Pancreas (tissue), 10 donors: Measurements from ENCODE around the gene CNTN3. TPM values are rescaled to one million over a fixed set of nuclear protein-coding genes. Genes with fewer than 3 reads are reported as not detected.

Source experiments
- ATAC-seq, 4 donors: fragments of 200-7000 bp; cut with Tn5 transposase; one replicate each; pipeline versions ENCODE4 v1.8.0 to v1.9.1; 2020; ENCODE audit warnings: mild to moderate bottlenecking in 4 of 4, moderate library complexity in 4 of 4
- DNase-seq, 6 donors: peaks; one replicate each; pipeline ENCODE4 v3.0.0-alpha.2; 2020
- FAIRE-seq: peaks from 2 replicates; lab custom pipeline; 2012; peaks lifted over from hg19 to GRCh38; lab: Jason Lieb, UNC
- H3K27ac ChIP-seq, 4 donors: fragments of 200-600 bp; sonication (generic); 1 replicate in 3 of 4; 2 replicates in 1 of 4; pipeline versions ENCODE4 v1.5.0 to v1.8.0; 2020
- H3K27me3 ChIP-seq, 4 donors: fragments of 200-600 bp; one replicate each; pipeline ENCODE4 v1.8.0; 2021
- H3K36me3 ChIP-seq, 3 donors: fragments of 200-600 bp; sonication (generic) in 1 of 3; one replicate each; pipeline versions ENCODE4 v1.5.0 to v1.8.0; 2020 to 2021
- H3K4me1 ChIP-seq, 3 donors: fragments of 200-600 bp; one replicate each; pipeline ENCODE4 v1.8.0; 2021
- H3K4me3 ChIP-seq, 4 donors: fragments of 200-600 bp; sonication (generic) in 2 of 4; one replicate each; pipeline versions ENCODE4 v1.5.0 to v1.8.0; 2020 to 2021
- H3K9me3 ChIP-seq, 4 donors: fragments of 200-600 bp; one replicate each; pipeline ENCODE4 v1.8.0; 2021
- CTCF ChIP-seq, 4 donors: fragments of 200-600 bp; sonication (generic) in 3 of 4; IDR thresholded peaks; one replicate each; pipeline versions ENCODE4 v1.5.0 to v1.8.0; 2021; ENCODE audit warnings: antibody characterized with exemption in 4 of 4
- WGBS, 2 donors: extraction: QIAGEN DNeasy Blood & Tissue Kit; methylation state at CpG; one replicate each; pipeline ENCODE4 v1.1.7; 2013; 5-methylcytosine and 5-hydroxymethylcytosine counted together
- intact Hi-C, 3 donors: fragments of 100-400 bp; cut with DNase I; formaldehyde crosslinking; loops; one replicate each; pipeline versions ENCODE4 v1.11.1 to v1.14.2; 2022
- polyA plus RNA-seq, 2 donors: library from polyadenylated mRNA; stranded (reverse); fragments of 200-250 nt; gene quantifications; one replicate each; pipeline ENCODE4 v1.2.3, GENCODE V29; 2013
- total RNA-seq, 6 donors: library from RNA; stranded (reverse); fragmentation: NEBNext Ultra II Directional in 4 of 6; extraction: Animal tissue kit (Norgen Biotek cat#: 25700) in 4 of 6; gene quantifications; one replicate each; pipeline versions ENCODE4 v1.2.1 to v1.2.4, GENCODE V29; 2021 to 2023
- donor health status: healthy with polysubstance abuse.
- donor health status: DM: no; HTN: no; CAD: no; lungs with moderate emphysema.
- donor health status: DM: no; HTN: no; CAD: no.
- donor health status: control.
- donor health status: control.
- donor health status: Bipolar disorder and iron deficiency.
- donor health status: DM: yes; HTN: yes; CAD: no.
- donor health status: DM: no; HTN: no; CAD: no.
- donor health status: DM: no; HTN: no; CAD: no.
- donor health status: DM: yes; HTN: yes; CAD: no.

CNTN3 gene
- total and polyA plus RNA-seq, 8 donors: 1.3 to 3.5 (median 2.4) TPM

- Histone ChIP-seq H3K9me3 (no peaks in the 10 kb centered on the region), H3K4me3 (no peak overlapping the region), H3K27me3 (no peaks in the 10 kb centered on the region), H3K4me1 (no peaks in the 10 kb centered on the region), H3K27ac (no peak overlapping the region), H3K36me3 (no peaks in the 10 kb centered on the region)
- WGBS, 2 donors: 73 to 79% methylated on average over 3 of the region's 3 CpGs
- ATAC-seq (no peak), DNase-seq (no peak), FAIRE-seq (no peak)
- intact Hi-C loops: no loop called here
- no peak for TF ChIP-seq CTCF (IDR thresholded peaks at IDR 0.05)
These were observed 21.3 kb downstream of the CNTN3 start for GRCh38 chr3:74593152-74593551.

- intact Hi-C loops: no loop called here
- no peak for FAIRE-seq
- Histone ChIP-seq H3K27ac (no peak overlapping the region), H3K4me1 (no peaks in the 10 kb centered on the region), H3K36me3 (no peaks in the 10 kb centered on the region), H3K9me3 (no peaks in the 10 kb centered on the region), H3K4me3 (no peak overlapping the region), H3K27me3 (no peaks in the 10 kb centered on the region)
- ATAC-seq: no peak
- WGBS, 2 donors: 54 to 59% methylated on average over 2 of the region's 2 CpGs
- no peak for DNase-seq
- TF ChIP-seq CTCF (IDR thresholded peaks at IDR 0.05): no peak
These were observed 22.1 kb downstream of the CNTN3 start for GRCh38 chr3:74592359-74592758.

GRCh38 chr3:74591946-74592345 lies 22.5 kb downstream of the CNTN3 start:
- H3K27me3 ChIP-seq: no peaks in the 10 kb centered on the region
- intact Hi-C loops: no loop called here
- H3K9me3 ChIP-seq: no peaks in the 10 kb centered on the region
- TF ChIP-seq CTCF (IDR thresholded peaks at IDR 0.05): no peak
- no peak overlapping the region for H3K4me3 ChIP-seq
- H3K27ac ChIP-seq: no peak overlapping the region
- FAIRE-seq: no peak
- no peak for DNase-seq
- H3K4me1 ChIP-seq: no peaks in the 10 kb centered on the region
- ATAC-seq: no peak
- H3K36me3 ChIP-seq: no peaks in the 10 kb centered on the region

- FAIRE-seq (no peak), DNase-seq (no peak), ATAC-seq (no peak)
- Histone ChIP-seq H3K4me1 (no peaks in the 10 kb centered on the region), H3K9me3 (no peaks in the 10 kb centered on the region), H3K27ac (no peak overlapping the region), H3K4me3 (no peak overlapping the region), H3K36me3 (no peaks in the 10 kb centered on the region), H3K27me3 (no peaks in the 10 kb centered on the region)
- no peak for TF ChIP-seq CTCF (IDR thresholded peaks at IDR 0.05)
- WGBS, 2 donors: 86% methylated on average over 2 of the region's 2 CpGs
- intact Hi-C loops: no loop called here
These were observed 23.1 kb downstream of the CNTN3 start for GRCh38 chr3:74591342-74591741.

- WGBS, 2 donors: 44 to 54% methylated on average over 4 of the region's 4 CpGs
These were observed 23.7 kb downstream of the CNTN3 start for GRCh38 chr3:74590620-74591262.

More at GRCh38 chr3:74590620-74591262, 23.7 kb downstream of the CNTN3 start:
- H3K27me3 ChIP-seq: no peaks in the 10 kb centered on the region
- no peak for FAIRE-seq
- no peaks in the 10 kb centered on the region for H3K9me3 ChIP-seq
- no peak for ATAC-seq
- no peak for DNase-seq
- no peaks in the 10 kb centered on the region for H3K4me1 ChIP-seq
- TF ChIP-seq CTCF (IDR thresholded peaks at IDR 0.05): no peak
- H3K27ac ChIP-seq: no peak overlapping the region
- H3K4me3 ChIP-seq: no peak overlapping the region
- intact Hi-C loops: no loop called here
- H3K36me3 ChIP-seq: no peaks in the 10 kb centered on the region
